DMS114 treated with DMSO at 0.1 percent for 48 hours (cell line): Measurements from ENCODE around the gene COL3A1.

Experiments
- DNase-seq: peaks from one replicate; lab custom pipeline; 2025; ENCODE audit not compliant: unreplicated experiment; lab: John Stamatoyannopoulos, UW

COL3A1 gene

GRCh38 chr2:189014449-189015138 is 40.4 kb downstream of the COL3A1 start:
- no peak for DNase-seq

- no peak for DNase-seq
Observed at GRCh38 chr2:189015359-189015758, 41.2 kb downstream of the COL3A1 start.

- no peak for DNase-seq
Observed at GRCh38 chr2:189016311-189016861, 42.2 kb downstream of the COL3A1 start.

- DNase-seq, result no peak
Observed at GRCh38 chr2:189018631-189019030, 44.5 kb downstream of the COL3A1 start.

GRCh38 chr2:189020179-189020578 is 46.0 kb downstream of the COL3A1 start:
- DNase-seq, result no peak

- DNase-seq, result no peak
Observed at GRCh38 chr2:189022053-189022481, 47.9 kb downstream of the COL3A1 start.

- no peak for DNase-seq
Observed at GRCh38 chr2:189022492-189022891, 48.3 kb downstream of the COL3A1 start.

GRCh38 chr2:189024901-189025618 is 50.9 kb downstream of the COL3A1 start:
- DNase-seq, result no peak

GRCh38 chr2:189037518-189037917 is 63.3 kb downstream of the COL3A1 start:
- no peak for DNase-seq

GRCh38 chr2:189045836-189046235 is 71.7 kb downstream of the COL3A1 start:
- no peak for DNase-seq

- DNase-seq, result no peak
Observed at GRCh38 chr2:189046320-189046719, 72.1 kb downstream of the COL3A1 start.

GRCh38 chr2:189047171-189047888 is 73.2 kb downstream of the COL3A1 start:
- DNase-seq, result no peak

GRCh38 chr2:189048189-189048588 is 74.0 kb downstream of the COL3A1 start:
- no peak for DNase-seq

- no peak for DNase-seq
Observed at GRCh38 chr2:189049709-189050164, 75.6 kb downstream of the COL3A1 start.

GRCh38 chr2:189050165-189050712 is 76.1 kb downstream of the COL3A1 start:
- no peak for DNase-seq

GRCh38 chr2:189056200-189057106 is 82.3 kb downstream of the COL3A1 start:
- no peak for DNase-seq

GRCh38 chr2:189057316-189057715 is 83.1 kb downstream of the COL3A1 start:
- DNase-seq, result no peak

- no peak for DNase-seq
Observed at GRCh38 chr2:189060096-189060642, 86.0 kb downstream of the COL3A1 start.
